SK-N-MC (cell line): ENCODE data around the gene CYP2D6.

Source experiments
- EZH2 ChIP-seq: fragments of 200-600 bp; sonication (generic); IDR thresholded peaks from one replicate; pipeline ENCODE4 v1.6.1; 2017; ENCODE audit warnings: antibody characterized with exemption
- FOXP2 ChIP-seq: optimal IDR thresholded peaks from 2 replicates; pipeline ENCODE3; 2011; ENCODE audit warnings: mild to moderate bottlenecking, moderate library complexity; ENCODE audit not compliant: insufficient read depth; ENCODE audit errors: extremely low read length, control extremely low read depth
- POLR2AphosphoS5 ChIP-seq: IDR thresholded peaks from 2 replicates; pipeline ENCODE4 v1.6.1; 2012; ENCODE audit warnings: mild to moderate bottlenecking, low read depth, low read length, borderline replicate concordance

- TF ChIP-seq POLR2AphosphoS5, result peak; percentile 84
- TF ChIP-seq EZH2, result no peak
- TF ChIP-seq FOXP2, result peak; percentile 56
Measured at GRCh38 chr22:42079319-42080251, 51.0 kb downstream of the CYP2D6 start, which contains the start of gene SMDT1.
